HepG2 (cell line): Measurements from ENCODE around the gene SLC7A6OS. TPM values are rescaled to one million over a fixed set of nuclear protein-coding genes. Genes with fewer than 3 reads are reported as not detected.

ENCODE experiments used
- BATF2 ChIP-seq: sonication (generic); formaldehyde crosslinking; IDR thresholded peaks from 2 replicates; pipeline ENCODE4 v1.8.0; 2022; ENCODE audit warnings: mild to moderate bottlenecking, missing genetic modification reagents, moderate library complexity
- BCLAF1 ChIP-seq: fragments of 450-650 bp; IDR thresholded peaks from 2 replicates; pipeline ENCODE4 v1.6.1; 2017; ENCODE audit warnings: mild to moderate bottlenecking
- CEBPB ChIP-seq: IDR thresholded peaks from 2 replicates; pipeline ENCODE4 v1.6.1; 2011; ENCODE audit warnings: low read depth, low read length, improper control_type of control experiment, borderline replicate concordance
- CENPT ChIP-seq: sonication (generic); formaldehyde crosslinking; IDR thresholded peaks from 2 replicates; pipeline ENCODE4 v1.8.0; 2022; ENCODE audit warnings: low read depth, mild to moderate bottlenecking, moderate library complexity, missing genetic modification reagents
- E2F5 ChIP-seq: sonication (generic); formaldehyde crosslinking; conservative IDR thresholded peaks from 2 replicates; pipeline ENCODE4 v1.4.0; 2020; ENCODE audit warnings: missing genetic modification reagents
- HIC2 ChIP-seq: sonication (generic); formaldehyde crosslinking; IDR thresholded peaks from 2 replicates; pipeline ENCODE4 v1.9.0; 2022; ENCODE audit warnings: low read depth, missing genetic modification reagents
- HNRNPL ChIP-seq: fragments of 200-400 bp; formaldehyde crosslinking; IDR thresholded peaks from 2 replicates; pipeline ENCODE4 v1.6.1; 2017; ENCODE audit warnings: mild to moderate bottlenecking, low read depth, low read length
- HOXA7 ChIP-seq: sonication (generic); formaldehyde crosslinking; IDR thresholded peaks from 2 replicates; pipeline ENCODE4 v1.8.1; 2022; ENCODE audit warnings: mild to moderate bottlenecking, missing genetic modification reagents, moderate library complexity
- IKZF1 ChIP-seq: fragments of 450-650 bp; IDR thresholded peaks from 2 replicates; pipeline ENCODE4 v1.7.1; 2016
- IRX3 ChIP-seq: sonication (generic); formaldehyde crosslinking; IDR thresholded peaks from 2 replicates; pipeline ENCODE4 v1.8.1; 2023; ENCODE audit warnings: mild to moderate bottlenecking, low read depth, missing genetic modification reagents, borderline replicate concordance
- MNT ChIP-seq: fragments of 450-650 bp; IDR thresholded peaks from 2 replicates; pipeline ENCODE4 v1.6.1; 2016
- NR2F1 ChIP-seq, 2 experiments: fragments of 450-650 bp in 1 of 2; formaldehyde crosslinking in 1 of 2; IDR thresholded peaks; 2 replicates each; pipeline versions ENCODE4 v1.5.0 to v1.6.1; 2016 to 2020; ENCODE audit warnings: mild to moderate bottlenecking in 1 of 2, missing compliant biosample characterization in 1 of 2, missing genetic modification reagents in 1 of 2, moderate library complexity in 1 of 2
- PAWR ChIP-seq: sonication (generic); formaldehyde crosslinking; IDR thresholded peaks from 2 replicates; pipeline ENCODE4 v1.4.0; 2020; ENCODE audit warnings: missing genetic modification reagents, mild to moderate bottlenecking, borderline replicate concordance
- RAD51 ChIP-seq: fragments of 450-650 bp; IDR thresholded peaks from 2 replicates; pipeline ENCODE4 v1.6.1; 2016; ENCODE audit warnings: borderline replicate concordance
- SIX4 ChIP-seq: sonication (generic); formaldehyde crosslinking; IDR thresholded peaks from 2 replicates; pipeline ENCODE4 v1.4.0; 2020; ENCODE audit warnings: missing genetic modification reagents
- SRSF4 ChIP-seq: fragments of 200-400 bp; formaldehyde crosslinking; IDR thresholded peaks from one replicate; pipeline ENCODE4 v1.6.1; 2018; ENCODE audit warnings: mild to moderate bottlenecking, low read depth, low read length, moderate library complexity; ENCODE audit not compliant: poor library complexity, severe bottlenecking
- ZNF124 ChIP-seq: sonication (generic); formaldehyde crosslinking; IDR thresholded peaks from 2 replicates; pipeline ENCODE4 v1.4.0; 2020; ENCODE audit warnings: missing genetic modification reagents
- ZNF513 ChIP-seq: sonication (generic); formaldehyde crosslinking; conservative IDR thresholded peaks from 2 replicates; pipeline ENCODE4 v1.5.0; 2020; ENCODE audit warnings: missing genetic modification reagents
- ZNF792 ChIP-seq: IDR thresholded peaks from 2 replicates; pipeline ENCODE4 v1.6.1; 2016
- ZNF850 ChIP-seq: sonication (generic); formaldehyde crosslinking; conservative IDR thresholded peaks from 2 replicates; pipeline ENCODE4 v1.9.0; 2021; ENCODE audit warnings: mild to moderate bottlenecking, missing genetic modification reagents
- polyA plus RNA-seq, 8 experiments: library from polyadenylated mRNA; depleted of rRNA in 3 of 8; stranded (reverse) in 7 of 8; unstranded in 1 of 8; fragments of >200 nt; fragmentation: Illumina TruSeq in 4 of 8; extraction: Trizol in 4 of 8; gene quantifications; 2 replicates each; pipeline versions ENCODE4 v1.2.1 to v1.2.3, GENCODE V29; 2011 to 2016; ENCODE audit warnings: low read depth in 4 of 8, missing spikeins in 1 of 8, mixed read lengths in 1 of 8; ENCODE audit not compliant: insufficient read depth in 1 of 8
- total RNA-seq, 5 experiments: library from RNA; depleted of rRNA; stranded (reverse); fragments of >200 nt; fragmentation: Illumina TruSeq; extraction: Trizol; gene quantifications; 2 replicates each; pipeline ENCODE4 v1.2.3, GENCODE V29; 2016; ENCODE audit warnings: low read depth in 1 of 5

SLC7A6OS gene
- total and polyA plus RNA-seq, 2 of the 13 experiments (the other 11 are each of a cell fraction or from before 2014, with no cell fraction given) = 11.2 to 21.5 TPM

GRCh38 chr16:68310774-68311511 is at the start of gene SLC7A6OS, which contains the start of gene PRMT7 (continued):
- TF ChIP-seq HNRNPL = peak; percentile 85; the same call in 1 of the 2 replicates
- TF ChIP-seq BCLAF1 = no peak
- no peak; the same call in 1 of the 2 replicates for TF ChIP-seq ZNF513
- peak; percentile 68 for TF ChIP-seq MNT
- TF ChIP-seq CEBPB = no peak
- TF ChIP-seq BATF2 (CRISPR knock-in tag) = peak; percentile 100
- TF ChIP-seq ZNF124 = peak; percentile 99
- TF ChIP-seq IRX3 (CRISPR knock-in tag) = peak; percentile 99
- peak; percentile 78 for TF ChIP-seq HIC2 (CRISPR knock-in tag)
- TF ChIP-seq ZNF850 (CRISPR knock-in tag) = peak; percentile 94
- peak; percentile 99 for TF ChIP-seq ZNF792 (CRISPR knock-in tag)
- TF ChIP-seq PAWR (CRISPR knock-in tag) = peak; percentile 91; the same call in 1 of the 2 replicates
- peak; percentile 98 for TF ChIP-seq HOXA7 (CRISPR knock-in tag)
- TF ChIP-seq RAD51 = no peak
- TF ChIP-seq CENPT = peak; percentile 99
- no peak for TF ChIP-seq SRSF4
- peak in 1 of 2 experiments; percentile 25; a peak in 1 of 4 replicates for TF ChIP-seq NR2F1 (CRISPR knock-in tag; IDR thresholded peaks at IDR 0.05)
- peak; percentile 97 for TF ChIP-seq E2F5
- no peak for TF ChIP-seq IKZF1
- peak; percentile 89 for TF ChIP-seq SIX4 (CRISPR knock-in tag)
